Measurements from ENCODE around the gene WDFY4.

The WDFY4 gene

DNA sequence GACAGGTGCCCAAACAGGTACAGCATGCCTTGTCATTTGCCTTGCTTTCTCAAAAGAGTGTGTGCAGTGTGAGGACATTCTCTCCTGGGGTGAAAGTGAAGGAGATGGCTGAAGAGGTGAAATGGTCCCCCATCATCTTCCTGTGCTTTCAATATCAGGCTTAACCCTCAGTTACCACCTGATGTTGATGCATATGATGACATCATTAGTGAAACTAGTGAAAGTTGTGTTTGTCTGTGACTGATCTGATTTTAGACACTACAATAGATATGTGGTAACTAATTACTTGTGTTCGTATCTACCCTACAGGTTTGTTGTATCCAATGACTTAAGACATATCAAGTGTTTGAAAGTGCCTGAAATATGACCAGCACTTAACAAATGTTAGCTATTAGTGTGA lies 279.4 kb downstream of the WDFY4 start:
- Histone ChIP-seq H3K4me1 (ENCODE audit: control insufficient read depth, insufficient read depth, low read length, unreplicated experiment) (no peaks in the 10 kb centered on the region), H3K27ac (ENCODE audit: low read depth, low read length) (no peak overlapping the region), H3K4me3 (ENCODE audit: low read depth, low read length) (no peak overlapping the region), H3K36me3 (ENCODE audit: insufficient read depth, low read length) (no peaks in the 10 kb centered on the region), H3K79me2 (ENCODE audit: control insufficient read depth, insufficient read depth, low read length, unreplicated experiment) (no peaks in the 10 kb centered on the region), H2AFZ (ENCODE audit: low read length, unreplicated experiment) (no peak overlapping the region), H3K27me3 (ENCODE audit: insufficient read depth, low read length) (peaks cover 59% of the 10 kb centered on the region)

DNA sequence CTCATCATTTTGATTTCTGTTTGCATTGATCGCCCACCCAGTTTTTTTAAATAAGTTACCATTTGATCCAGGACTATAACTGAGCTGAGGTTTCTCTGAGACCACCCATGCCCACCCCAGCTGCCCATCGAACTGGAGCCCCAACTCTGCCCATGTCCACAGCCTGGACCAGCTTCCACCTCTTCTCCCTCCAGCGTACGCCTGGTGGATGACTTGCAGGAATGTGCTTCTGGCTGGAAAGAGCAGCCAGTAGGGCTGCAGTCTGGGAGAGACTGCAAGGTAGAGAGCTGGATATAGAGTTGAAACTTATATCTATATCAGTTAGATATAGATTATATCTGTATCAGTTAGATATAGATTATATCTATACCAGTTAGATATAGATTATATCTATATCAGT lies 280.8 kb downstream of the WDFY4 start:
- H3K4me1 ChIP-seq (ENCODE audit: control insufficient read depth, insufficient read depth, low read length, unreplicated experiment) = no peaks in the 10 kb centered on the region
- H3K27me3 ChIP-seq (ENCODE audit: insufficient read depth, low read length) = peaks cover 53% of the 10 kb centered on the region
- H3K27ac ChIP-seq (ENCODE audit: low read depth, low read length) = no peak overlapping the region
- H3K4me3 ChIP-seq (ENCODE audit: low read depth, low read length) = no peak overlapping the region
- H3K36me3 ChIP-seq (ENCODE audit: insufficient read depth, low read length) = no peaks in the 10 kb centered on the region
- no peak overlapping the region for H2AFZ ChIP-seq (ENCODE audit: low read length, unreplicated experiment)
- no peaks in the 10 kb centered on the region for H3K79me2 ChIP-seq (ENCODE audit: control insufficient read depth, insufficient read depth, low read length, unreplicated experiment)

DNA sequence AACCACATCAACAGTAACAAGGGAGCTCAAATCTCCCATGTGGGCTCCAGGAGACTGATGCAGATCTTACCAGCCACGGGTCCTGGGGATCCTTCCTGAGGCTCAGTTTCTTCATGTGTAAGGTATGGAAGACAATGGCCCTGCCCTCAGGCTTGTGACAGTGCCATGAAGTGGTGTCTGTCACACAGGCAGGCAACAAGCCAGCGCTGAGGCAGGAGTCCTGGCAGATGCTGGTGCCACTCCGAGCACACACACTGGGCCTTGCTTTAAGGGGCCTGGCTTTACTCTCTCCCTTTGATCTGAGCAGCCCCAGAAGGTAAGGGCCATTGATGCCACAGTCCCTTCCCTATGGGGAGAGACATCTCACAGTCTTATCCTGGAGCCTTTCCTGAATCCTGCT lies 283.4 kb downstream of the WDFY4 start:
- no peak overlapping the region for H3K4me3 ChIP-seq (ENCODE audit: low read depth, low read length)
- no peak overlapping the region for H3K27ac ChIP-seq (ENCODE audit: low read depth, low read length)
- peaks cover 47% of the 10 kb centered on the region for H3K27me3 ChIP-seq (ENCODE audit: insufficient read depth, low read length)
- H3K4me1 ChIP-seq (ENCODE audit: control insufficient read depth, insufficient read depth, low read length, unreplicated experiment) = no peaks in the 10 kb centered on the region
- no peaks in the 10 kb centered on the region for H3K79me2 ChIP-seq (ENCODE audit: control insufficient read depth, insufficient read depth, low read length, unreplicated experiment)
- no peak overlapping the region for H2AFZ ChIP-seq (ENCODE audit: low read length, unreplicated experiment)
- no peaks in the 10 kb centered on the region for H3K36me3 ChIP-seq (ENCODE audit: insufficient read depth, low read length)

DNA sequence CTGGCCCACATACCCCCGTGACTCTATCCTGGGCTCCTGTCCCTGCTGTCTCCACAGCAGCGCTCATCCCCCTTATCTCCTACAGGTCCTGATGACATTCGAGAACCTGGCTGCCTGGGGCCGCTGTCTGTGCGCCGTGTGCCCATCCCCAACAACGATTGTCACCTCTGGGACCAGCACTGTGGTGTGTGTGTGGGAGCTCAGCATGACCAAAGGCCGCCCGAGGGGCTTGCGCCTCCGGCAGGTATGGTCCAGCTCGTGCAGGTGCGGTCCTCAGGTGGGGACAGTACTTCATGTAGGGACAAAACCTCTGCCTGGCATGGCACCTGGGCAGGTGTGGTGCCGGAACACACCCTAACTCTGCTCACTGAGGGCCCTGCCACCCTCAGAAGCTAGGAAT lies 285.4 kb downstream of the WDFY4 start:
- H3K27me3 ChIP-seq (ENCODE audit: insufficient read depth, low read length) = peaks cover 37% of the 10 kb centered on the region
- no peaks in the 10 kb centered on the region for H3K79me2 ChIP-seq (ENCODE audit: control insufficient read depth, insufficient read depth, low read length, unreplicated experiment)
- H3K27ac ChIP-seq (ENCODE audit: low read depth, low read length) = no peak overlapping the region
- no peaks in the 10 kb centered on the region for H3K4me1 ChIP-seq (ENCODE audit: control insufficient read depth, insufficient read depth, low read length, unreplicated experiment)
- H3K4me3 ChIP-seq (ENCODE audit: low read depth, low read length) = no peak overlapping the region
- no peak overlapping the region for H2AFZ ChIP-seq (ENCODE audit: low read length, unreplicated experiment)
- H3K36me3 ChIP-seq (ENCODE audit: insufficient read depth, low read length) = no peaks in the 10 kb centered on the region

DNA sequence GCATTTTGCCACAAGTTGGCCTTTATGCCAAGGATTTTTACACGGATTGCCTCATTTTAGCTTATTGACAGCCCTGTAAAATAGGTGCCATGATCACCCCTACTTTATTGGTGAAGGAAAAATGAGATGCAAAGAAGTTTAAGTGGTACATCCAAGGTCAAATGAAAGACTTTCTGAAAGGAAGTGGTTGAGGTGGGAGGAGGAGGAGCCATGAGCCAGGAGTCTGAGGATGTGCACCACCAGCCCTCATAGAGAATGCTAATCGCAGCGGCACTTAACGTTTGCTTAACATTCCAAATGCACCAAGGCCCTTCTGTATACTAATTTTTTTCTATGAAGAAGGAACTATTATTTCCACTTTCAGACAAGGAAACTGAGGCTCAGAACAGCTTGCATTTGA lies 286.0 kb downstream of the WDFY4 start:
- H3K4me1 ChIP-seq (ENCODE audit: control insufficient read depth, insufficient read depth, low read length, unreplicated experiment) = no peaks in the 10 kb centered on the region
- no peaks in the 10 kb centered on the region for H3K79me2 ChIP-seq (ENCODE audit: control insufficient read depth, insufficient read depth, low read length, unreplicated experiment)
- H3K36me3 ChIP-seq (ENCODE audit: insufficient read depth, low read length) = no peaks in the 10 kb centered on the region
- H2AFZ ChIP-seq (ENCODE audit: low read length, unreplicated experiment) = no peak overlapping the region
- H3K27ac ChIP-seq (ENCODE audit: low read depth, low read length) = no peak overlapping the region
- H3K27me3 ChIP-seq (ENCODE audit: insufficient read depth, low read length) = peaks cover 42% of the 10 kb centered on the region
- no peak overlapping the region for H3K4me3 ChIP-seq (ENCODE audit: low read depth, low read length)

DNA sequence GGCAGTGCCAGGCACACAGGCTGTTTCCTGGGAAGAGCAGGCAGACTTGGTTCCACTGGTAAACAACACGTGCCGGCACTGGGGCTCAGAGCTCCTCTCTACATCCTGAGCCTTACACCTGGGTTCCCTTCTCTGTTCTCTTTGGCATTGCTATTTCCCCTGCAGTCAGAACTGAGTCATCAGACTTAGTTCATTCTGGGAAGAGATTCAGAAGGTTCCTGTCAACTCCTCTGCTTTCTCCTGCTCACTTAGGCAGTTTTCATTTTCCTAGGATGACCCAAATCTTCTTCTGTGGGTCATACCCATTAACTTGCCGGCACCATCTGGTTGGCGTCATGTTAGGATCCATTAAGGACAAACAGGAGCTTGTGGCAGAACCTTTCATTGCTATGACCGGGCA lies 288.4 kb downstream of the WDFY4 start:
- H3K4me1 ChIP-seq (ENCODE audit: control insufficient read depth, insufficient read depth, low read length, unreplicated experiment) = no peaks in the 10 kb centered on the region
- H3K27ac ChIP-seq (ENCODE audit: low read depth, low read length) = no peak overlapping the region
- no peaks in the 10 kb centered on the region for H3K79me2 ChIP-seq (ENCODE audit: control insufficient read depth, insufficient read depth, low read length, unreplicated experiment)
- H2AFZ ChIP-seq (ENCODE audit: low read length, unreplicated experiment) = no peak overlapping the region
- no peaks in the 10 kb centered on the region for H3K36me3 ChIP-seq (ENCODE audit: insufficient read depth, low read length)
- H3K27me3 ChIP-seq (ENCODE audit: insufficient read depth, low read length) = peaks cover 26% of the 10 kb centered on the region
- no peak overlapping the region for H3K4me3 ChIP-seq (ENCODE audit: low read depth, low read length)

DNA sequence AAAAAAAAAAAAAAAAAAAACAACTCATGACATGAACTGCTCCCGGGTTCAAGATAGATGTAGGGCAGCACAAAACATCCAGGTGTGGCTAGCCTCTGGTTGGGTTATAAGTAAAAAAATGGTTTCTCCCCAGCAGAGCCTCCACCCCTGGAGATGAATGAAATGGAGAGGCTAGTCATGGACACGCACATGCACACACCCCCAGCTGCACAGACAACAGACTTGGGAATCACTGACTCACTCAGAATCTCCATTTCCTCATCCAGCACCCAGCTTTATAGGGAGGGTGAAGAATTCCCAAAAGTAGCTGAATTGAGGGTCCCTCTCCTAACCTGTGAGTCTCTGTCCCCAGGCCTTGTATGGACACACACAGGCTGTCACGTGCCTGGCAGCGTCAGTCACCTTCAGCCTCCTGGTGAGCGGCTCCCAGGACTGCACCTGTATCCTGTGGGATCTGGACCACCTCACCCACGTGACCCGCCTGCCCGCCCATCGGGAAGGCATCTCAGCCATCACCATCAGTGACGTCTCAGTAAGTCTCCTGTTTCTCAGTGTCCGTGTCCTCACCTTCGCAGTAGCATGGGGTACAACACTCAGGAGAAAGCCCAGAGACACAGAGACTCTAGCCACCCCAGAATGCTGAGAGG lies 290.0 kb downstream of the WDFY4 start:
- H3K36me3 ChIP-seq (ENCODE audit: insufficient read depth, low read length) = no peaks in the 10 kb centered on the region
- H3K4me3 ChIP-seq (ENCODE audit: low read depth, low read length) = no peak overlapping the region
- H3K4me1 ChIP-seq (ENCODE audit: control insufficient read depth, insufficient read depth, low read length, unreplicated experiment) = no peaks in the 10 kb centered on the region
- no peak overlapping the region for H3K27ac ChIP-seq (ENCODE audit: low read depth, low read length)
- no peaks in the 10 kb centered on the region for H3K79me2 ChIP-seq (ENCODE audit: control insufficient read depth, insufficient read depth, low read length, unreplicated experiment)
- H2AFZ ChIP-seq (ENCODE audit: low read length, unreplicated experiment) = no peak overlapping the region
- H3K27me3 ChIP-seq (ENCODE audit: insufficient read depth, low read length) = peaks cover 27% of the 10 kb centered on the region

DNA sequence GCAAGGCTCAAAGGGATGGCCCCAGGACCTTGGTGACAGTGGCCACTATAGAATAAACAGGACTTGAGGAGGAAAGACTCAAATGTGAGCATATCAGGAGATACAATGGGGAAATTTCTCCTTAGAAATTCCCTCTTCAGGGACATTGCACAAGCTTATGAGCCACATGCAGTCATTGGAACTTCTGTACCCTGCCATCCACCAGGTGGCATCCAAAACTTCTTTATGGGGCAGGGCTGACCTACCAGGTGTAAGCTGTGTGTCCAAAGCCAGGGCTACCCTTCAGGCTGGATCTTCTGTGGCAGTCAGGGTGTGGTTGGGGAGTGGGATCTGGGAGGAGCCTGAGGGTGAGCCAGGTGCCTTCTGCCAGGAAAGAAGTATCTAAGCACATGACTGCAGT lies 291.5 kb downstream of the WDFY4 start:
- Histone ChIP-seq H3K36me3 (ENCODE audit: insufficient read depth, low read length) (no peaks in the 10 kb centered on the region), H3K4me1 (ENCODE audit: control insufficient read depth, insufficient read depth, low read length, unreplicated experiment) (no peaks in the 10 kb centered on the region), H3K27me3 (ENCODE audit: insufficient read depth, low read length) (peaks cover 32% of the 10 kb centered on the region), H3K79me2 (ENCODE audit: control insufficient read depth, insufficient read depth, low read length, unreplicated experiment) (no peaks in the 10 kb centered on the region), H3K4me3 (ENCODE audit: low read depth, low read length) (no peak overlapping the region), H3K27ac (ENCODE audit: low read depth, low read length) (no peak overlapping the region), H2AFZ (ENCODE audit: low read length, unreplicated experiment) (no peak overlapping the region)

DNA sequence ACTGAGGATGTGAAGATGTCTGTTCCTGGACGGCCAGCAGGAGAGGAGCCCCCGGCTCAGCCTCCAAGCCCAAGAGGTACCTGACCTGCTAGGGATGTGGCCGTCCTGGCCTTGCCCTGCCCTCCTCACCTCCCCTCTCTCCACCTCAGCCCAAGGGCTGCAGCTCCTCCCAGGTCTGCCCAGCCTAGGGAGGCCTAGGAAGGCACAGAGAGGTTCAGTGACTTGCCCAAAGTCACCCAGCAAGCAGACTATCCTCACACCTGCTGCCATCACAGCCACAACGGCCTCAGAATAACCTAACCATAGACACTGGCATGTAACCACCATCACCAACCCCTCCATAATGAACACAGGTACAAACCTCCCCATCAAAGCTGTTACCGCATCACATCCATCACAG lies 293.6 kb downstream of the WDFY4 start:
- Histone ChIP-seq H3K27me3 (ENCODE audit: insufficient read depth, low read length) (peaks cover 20% of the 10 kb centered on the region; the same call in 1 of the 2 replicates), H3K4me3 (ENCODE audit: low read depth, low read length) (no peak overlapping the region), H3K27ac (ENCODE audit: low read depth, low read length) (no peak overlapping the region), H3K79me2 (ENCODE audit: control insufficient read depth, insufficient read depth, low read length, unreplicated experiment) (no peaks in the 10 kb centered on the region), H3K36me3 (ENCODE audit: insufficient read depth, low read length) (no peaks in the 10 kb centered on the region), H3K4me1 (ENCODE audit: control insufficient read depth, insufficient read depth, low read length, unreplicated experiment) (no peaks in the 10 kb centered on the region), H2AFZ (ENCODE audit: low read length, unreplicated experiment) (no peak overlapping the region)

DNA sequence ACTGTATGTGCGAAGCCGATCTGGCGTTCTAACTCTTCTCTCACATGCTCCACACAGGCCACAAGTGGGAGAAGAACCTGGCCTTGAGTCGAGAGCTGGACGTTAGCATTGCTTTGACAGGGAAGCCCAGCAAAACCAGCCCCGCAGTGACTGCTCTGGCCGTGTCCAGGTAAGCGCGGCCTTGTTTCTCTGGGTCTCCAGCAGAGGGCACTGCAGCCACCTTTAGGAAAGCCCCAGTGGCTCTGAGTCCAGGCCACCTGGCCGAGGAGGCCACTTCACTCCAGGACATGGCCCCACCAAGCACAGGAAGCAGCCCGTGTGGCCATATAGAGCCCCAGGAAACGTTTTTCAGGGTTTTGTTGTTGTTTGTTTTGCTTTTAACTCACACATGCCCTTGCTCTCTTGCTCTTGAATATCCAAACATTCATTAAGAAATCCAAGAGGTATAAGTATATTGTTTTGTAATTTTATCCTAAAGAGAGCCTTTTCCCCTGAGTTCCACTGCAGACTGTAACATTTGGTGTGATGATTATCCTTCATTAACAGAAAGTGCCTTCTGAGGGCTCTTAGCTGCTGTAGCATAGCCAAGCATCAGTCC lies 296.7 kb downstream of the WDFY4 start:
- H2AFZ ChIP-seq (ENCODE audit: low read length, unreplicated experiment) = no peak overlapping the region
- no peaks in the 10 kb centered on the region for H3K79me2 ChIP-seq (ENCODE audit: control insufficient read depth, insufficient read depth, low read length, unreplicated experiment)
- no peak overlapping the region for H3K27ac ChIP-seq (ENCODE audit: low read depth, low read length)
- H3K36me3 ChIP-seq (ENCODE audit: insufficient read depth, low read length) = no peaks in the 10 kb centered on the region
- no peak overlapping the region for H3K4me3 ChIP-seq (ENCODE audit: low read depth, low read length)
- H3K4me1 ChIP-seq (ENCODE audit: control insufficient read depth, insufficient read depth, low read length, unreplicated experiment) = no peaks in the 10 kb centered on the region
- peaks cover 11% of the 10 kb centered on the region; the same call in 1 of the 2 replicates for H3K27me3 ChIP-seq (ENCODE audit: insufficient read depth, low read length)

DNA sequence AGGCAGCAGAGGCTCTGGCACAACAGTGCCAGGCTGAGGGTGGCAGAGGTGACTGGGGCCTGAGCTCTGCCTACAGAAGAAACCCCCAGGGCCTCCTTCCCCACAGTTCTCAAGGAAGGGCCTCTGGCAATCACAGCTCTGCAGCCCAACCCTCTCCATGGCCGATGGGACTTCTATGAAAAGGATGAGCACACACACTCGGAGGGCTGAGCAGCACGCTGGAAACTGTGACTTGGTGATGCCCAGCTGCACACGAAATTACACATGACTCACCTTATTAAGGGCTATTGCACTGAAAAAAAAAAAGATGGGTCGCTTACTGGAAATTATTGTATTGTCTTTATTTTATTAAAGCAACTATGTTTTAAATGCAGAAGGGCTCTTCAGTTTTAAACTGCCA lies 297.9 kb downstream of the WDFY4 start:
- no peaks in the 10 kb centered on the region for H3K79me2 ChIP-seq (ENCODE audit: control insufficient read depth, insufficient read depth, low read length, unreplicated experiment)
- H3K36me3 ChIP-seq (ENCODE audit: insufficient read depth, low read length) = no peaks in the 10 kb centered on the region
- peaks cover 11% of the 10 kb centered on the region; the same call in 1 of the 2 replicates for H3K27me3 ChIP-seq (ENCODE audit: insufficient read depth, low read length)
- H3K4me1 ChIP-seq (ENCODE audit: control insufficient read depth, insufficient read depth, low read length, unreplicated experiment) = no peaks in the 10 kb centered on the region
- no peak overlapping the region for H3K4me3 ChIP-seq (ENCODE audit: low read depth, low read length)
- no peak overlapping the region for H3K27ac ChIP-seq (ENCODE audit: low read depth, low read length)
- H2AFZ ChIP-seq (ENCODE audit: low read length, unreplicated experiment) = no peak overlapping the region

Measured in ACC112 (cell line).